K562 (cell line): ENCODE measurements around the gene RSU1. TPM values are rescaled to one million over a fixed set of nuclear protein-coding genes. Genes with fewer than 3 reads are reported as not detected.

Experiments used
- FOXM1 ChIP-seq, 2 experiments: fragments of 450-650 bp in 1 of 2; sonication (generic) in 1 of 2; formaldehyde crosslinking in 1 of 2; IDR thresholded peaks; 2 replicates each; pipeline versions ENCODE4 v1.6.1 to v1.9.0; 2017 to 2022; ENCODE audit warnings: low read depth in 2 of 2, mild to moderate bottlenecking in 2 of 2, missing genetic modification reagents in 1 of 2, moderate library complexity in 1 of 2
- HNRNPL ChIP-seq: fragments of 200-400 bp; formaldehyde crosslinking; IDR thresholded peaks from 2 replicates; pipeline ENCODE4 v1.6.1; 2017; ENCODE audit warnings: low read depth, mild to moderate bottlenecking, low read length
- RCOR1 ChIP-seq, 2 experiments: IDR thresholded peaks; 2 replicates each; pipeline ENCODE4 v1.6.1; 2012; ENCODE audit warnings: low read depth in 2 of 2, low read length in 2 of 2, borderline replicate concordance in 1 of 2, improper control_type of control experiment in 1 of 2
- UBTF ChIP-seq, 2 experiments: IDR thresholded peaks; 2 replicates each; pipeline ENCODE4 v1.6.1; 2012; ENCODE audit warnings: improper control_type of control experiment in 2 of 2, low read depth in 2 of 2, low read length in 2 of 2, borderline replicate concordance in 1 of 2
- ZC3H8 ChIP-seq: fragments of 450-650 bp; IDR thresholded peaks from 2 replicates; pipeline ENCODE4 v1.6.1; 2017
- ZNF551 ChIP-seq: fragments of 250-450 bp; sonication (Bioruptor Pico); IDR thresholded peaks from 2 replicates; pipeline ENCODE4 v1.5.0; 2021; ENCODE audit warnings: mild to moderate bottlenecking, moderate library complexity
- ZNF778 ChIP-seq: fragments of 450-650 bp; formaldehyde crosslinking; IDR thresholded peaks from 2 replicates; pipeline ENCODE4 v1.4.0; 2020; ENCODE audit warnings: mild to moderate bottlenecking, moderate library complexity
- ZZZ3 ChIP-seq: fragments of 450-650 bp; IDR thresholded peaks from 2 replicates; pipeline ENCODE4 v1.6.1; 2016; ENCODE audit warnings: antibody characterized with exemption, mild to moderate bottlenecking, moderate library complexity
- polyA plus RNA-seq, 8 experiments: library from polyadenylated mRNA; depleted of rRNA in 4 of 8; stranded (reverse) in 5 of 8; unstranded in 3 of 8; fragments of >200 nt; fragmentation: Nextera tagmentation in 2 of 8; fragmentation: Illumina TruSeq in 1 of 8; extraction: Ambion mirVana in 2 of 8; extraction: Trizol in 1 of 8; gene quantifications; 2 replicates each; pipeline versions ENCODE4 v1.2.1 to v1.2.3, GENCODE V29; 2011 to 2014; ENCODE audit warnings: inconsistent platforms in 1 of 8, missing spikeins in 1 of 8
- total RNA-seq, 7 experiments: library from RNA; depleted of rRNA in 6 of 7; stranded (reverse); fragments of >200 nt in 6 of 7; fragmentation: Illumina TruSeq in 2 of 7; extraction: Trizol in 2 of 7; gene quantifications; 2 replicates each; pipeline versions ENCODE4 v1.2.1 to v1.2.3, GENCODE V29; 2011 to 2021; ENCODE audit warnings: low replicate concordance in 1 of 7
- TF ChIP-seq, protein P1 (sequence below): fragments of 250-450 bp; sonication (Bioruptor Pico); IDR thresholded peaks from 2 replicates; pipeline ENCODE4 v1.4.0; 2020; ENCODE audit warnings: mild to moderate bottlenecking

RSU1 gene
- total and polyA plus RNA-seq, 9 of the 15 experiments (the other 6 are each of a cell fraction or from before 2014, with no cell fraction given): 18.8 to 67.3 (median 31.5) TPM

DNA sequence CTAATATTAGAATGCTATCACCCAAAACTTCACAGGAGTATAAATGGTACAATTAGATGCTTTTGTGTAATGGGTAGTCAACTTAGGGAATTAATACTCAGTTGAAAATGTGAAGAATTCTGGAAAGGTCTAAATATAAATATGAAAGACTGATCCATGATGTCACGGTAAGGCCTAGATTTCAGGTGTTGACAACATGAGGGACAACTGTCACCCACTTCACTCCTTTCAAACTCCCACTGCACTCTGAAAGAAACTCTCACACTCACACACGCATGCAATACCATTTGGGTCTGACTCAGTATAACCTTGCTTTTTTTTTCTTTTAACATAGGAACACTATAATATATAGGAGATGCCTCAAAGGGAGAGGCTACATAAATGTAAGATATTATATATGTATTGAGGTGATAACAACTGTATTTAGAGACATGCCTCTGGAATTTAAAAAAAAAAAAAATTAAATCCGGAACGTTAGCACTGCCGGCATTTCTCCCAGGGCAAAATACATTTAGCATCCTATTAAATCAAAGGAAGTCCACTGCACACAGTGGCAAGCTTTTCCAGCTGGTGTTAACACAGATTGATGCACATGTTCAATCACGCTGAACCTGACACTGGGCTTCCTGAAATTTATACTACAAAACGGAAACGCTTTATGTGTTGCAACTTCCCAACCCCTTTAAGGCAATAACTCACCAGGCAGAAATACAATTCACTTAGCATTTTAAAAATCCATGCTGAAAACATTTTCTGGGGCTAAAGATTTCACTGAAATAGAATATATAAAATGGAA, 74.9 kb downstream of the RSU1 start (continued):
- TF ChIP-seq, protein P1, sequence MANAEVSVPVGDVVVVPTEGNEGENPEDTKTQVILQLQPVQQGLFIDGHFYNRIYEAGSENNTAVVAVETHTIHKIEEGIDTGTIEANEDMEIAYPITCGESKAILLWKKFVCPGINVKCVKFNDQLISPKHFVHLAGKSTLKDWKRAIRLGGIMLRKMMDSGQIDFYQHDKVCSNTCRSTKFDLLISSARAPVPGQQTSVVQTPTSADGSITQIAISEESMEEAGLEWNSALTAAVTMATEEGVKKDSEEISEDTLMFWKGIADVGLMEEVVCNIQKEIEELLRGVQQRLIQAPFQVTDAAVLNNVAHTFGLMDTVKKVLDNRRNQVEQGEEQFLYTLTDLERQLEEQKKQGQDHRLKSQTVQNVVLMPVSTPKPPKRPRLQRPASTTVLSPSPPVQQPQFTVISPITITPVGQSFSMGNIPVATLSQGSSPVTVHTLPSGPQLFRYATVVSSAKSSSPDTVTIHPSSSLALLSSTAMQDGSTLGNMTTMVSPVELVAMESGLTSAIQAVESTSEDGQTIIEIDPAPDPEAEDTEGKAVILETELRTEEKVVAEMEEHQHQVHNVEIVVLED (CRISPR knock-in tag): no peak
- TF ChIP-seq FOXM1 (IDR thresholded peaks at IDR 0.05; ENCODE audit: low read depth) (no peak), FOXM1 (CRISPR knock-in tag; IDR thresholded peaks at IDR 0.05; ENCODE audit: low read depth) (no peak), ZNF551 (CRISPR knock-in tag) (no peak), RCOR1 (IDR thresholded peaks at IDR 0.05; ENCODE audit: borderline replicate concordance in 1 of 2, low read depth in 2 of 2, low read length in 2 of 2) (no peak), UBTF (IDR thresholded peaks at IDR 0.05; ENCODE audit: borderline replicate concordance in 1 of 2, low read depth in 2 of 2, low read length in 2 of 2) (no peak), ZNF778 (CRISPR knock-in tag) (no peak), ZZZ3 (no peak), HNRNPL (no peak), ZC3H8 (no peak)
